ENCODE results near the gene ARHGEF9. TPM values are rescaled to one million over a fixed set of nuclear protein-coding genes. Genes with fewer than 3 reads are reported as not detected.

Gene ARHGEF9
- total and polyA plus RNA-seq, 2 of the 8 experiments (the other 6 are each of a cell fraction or from before 2014, with no cell fraction given): 28.7 to 31.8 TPM

DNA sequence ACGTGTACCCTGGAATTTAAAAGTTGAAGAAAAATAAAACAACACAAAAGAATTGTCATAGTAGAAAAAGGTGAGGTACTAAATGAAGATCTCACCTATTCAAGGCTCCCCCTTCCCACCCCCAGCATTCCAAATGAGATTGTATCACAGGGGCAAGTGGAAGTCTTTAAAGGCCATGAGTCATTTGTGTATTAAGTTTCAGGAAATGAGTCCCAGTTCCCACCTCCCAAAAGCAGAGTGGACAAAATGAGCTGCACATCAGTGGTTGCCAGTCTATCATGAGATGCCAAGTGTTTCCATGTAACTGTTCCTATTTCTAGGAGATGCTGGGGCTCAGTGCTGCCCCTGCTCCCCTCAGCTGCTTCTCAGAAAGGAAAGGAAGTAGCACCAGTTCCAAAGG is 20.1 kb downstream of the ARHGEF9 start:
- H3K4me2 ChIP-seq (ENCODE audit: insufficient read depth in 1 of 2, low read depth in 2 of 2, low read length in 2 of 2): no peak overlapping the region
- H2AK5ac ChIP-seq (ENCODE audit: low read depth, low read length): no peak overlapping the region
- TF ChIP-seq EGR1 (IDR thresholded peaks at IDR 0.05; ENCODE audit: borderline replicate concordance, low read depth, low read length): no peak
- TF ChIP-seq, protein P1, sequence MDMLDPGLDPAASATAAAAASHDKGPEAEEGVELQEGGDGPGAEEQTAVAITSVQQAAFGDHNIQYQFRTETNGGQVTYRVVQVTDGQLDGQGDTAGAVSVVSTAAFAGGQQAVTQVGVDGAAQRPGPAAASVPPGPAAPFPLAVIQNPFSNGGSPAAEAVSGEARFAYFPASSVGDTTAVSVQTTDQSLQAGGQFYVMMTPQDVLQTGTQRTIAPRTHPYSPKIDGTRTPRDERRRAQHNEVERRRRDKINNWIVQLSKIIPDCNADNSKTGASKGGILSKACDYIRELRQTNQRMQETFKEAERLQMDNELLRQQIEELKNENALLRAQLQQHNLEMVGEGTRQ (IDR thresholded peaks at IDR 0.05; ENCODE audit: low read length): no peak
- no peak for TF ChIP-seq RXRA (IDR thresholded peaks at IDR 0.05; ENCODE audit: insufficient read depth, low read depth, low read length)
- TF ChIP-seq CHD1 (IDR thresholded peaks at IDR 0.05; ENCODE audit: low read depth, low read length): no peak
- TF ChIP-seq KDM1A (IDR thresholded peaks at IDR 0.05; ENCODE audit: borderline replicate concordance, low read length): no peak
- TF ChIP-seq SRF (IDR thresholded peaks at IDR 0.05; ENCODE audit: low read depth, low read length): no peak
- TF ChIP-seq KDM4A (IDR thresholded peaks at IDR 0.05; ENCODE audit: low read depth, low read length, severe bottlenecking): no peak
- TF ChIP-seq BACH1 (IDR thresholded peaks at IDR 0.05; ENCODE audit: low read length): no peak
- TF ChIP-seq CBX8 (IDR thresholded peaks at IDR 0.05; ENCODE audit: borderline replicate concordance, low read depth, low read length): no peak
- TF ChIP-seq NANOG (IDR thresholded peaks at IDR 0.05; ENCODE audit: insufficient read depth, low read depth, low read length, poor library complexity, severe bottlenecking): no peak
- no peak for TF ChIP-seq PHF8 (conservative IDR thresholded peaks at IDR 0.05; ENCODE audit: low read depth, low read length)
- no peak for TF ChIP-seq NRF1 (IDR thresholded peaks at IDR 0.05; ENCODE audit: low read depth, low read length)
- no peak for TF ChIP-seq TAF1 (IDR thresholded peaks at IDR 0.05; ENCODE audit: low read depth, low read length)
- no peak for TF ChIP-seq CBX5 (IDR thresholded peaks at IDR 0.05; ENCODE audit: low read depth, low read length)

More for the DNA sequence above, 20.1 kb downstream of the ARHGEF9 start:
- H2BK5ac ChIP-seq (ENCODE audit: low read depth, low read length): no peak overlapping the region
- H4K20me1 ChIP-seq (replicated peaks in 1 of 2; ENCODE audit: control insufficient read depth in 1 of 2, insufficient read depth in 2 of 2, low read length in 2 of 2): no peaks in the 10 kb centered on the region
- H3K79me2 ChIP-seq (ENCODE audit: control insufficient read depth in 1 of 2, insufficient read depth in 2 of 2, low read length in 2 of 2): peaks cover 0 to 13% of the 10 kb centered on the region in 2 experiments; a peak in 2 of 4 replicates
- no peak overlapping the region for H4K8ac ChIP-seq (ENCODE audit: extremely low read depth, insufficient read depth, low read length)
- no peaks in the 10 kb centered on the region for H3K9me3 ChIP-seq (ENCODE audit: insufficient read depth in 2 of 2, low read depth in 1 of 2, low read length in 1 of 2)
- no peak overlapping the region for H3K56ac ChIP-seq (replicated peaks; ENCODE audit: insufficient read length, low read depth, low read length)
- no peak overlapping the region for H2BK15ac ChIP-seq (ENCODE audit: low read length)
- H2BK12ac ChIP-seq (ENCODE audit: low read depth, low read length): no peak overlapping the region
- H2BK120ac ChIP-seq (replicated peaks; ENCODE audit: low read depth, low read length): no peak overlapping the region
- no peaks in the 10 kb centered on the region for H3K23me2 ChIP-seq (ENCODE audit: low read depth, low read length)
- no peak overlapping the region for H3K9ac ChIP-seq (replicated peaks in 1 of 4; ENCODE audit: extremely low read depth in 1 of 4, low read depth in 3 of 4, low read length in 3 of 4)
- H3K4me3 ChIP-seq (ENCODE audit: extremely low read depth in 1 of 4, insufficient read depth in 2 of 4, low read depth in 3 of 4, low read length in 4 of 4): no peak overlapping the region
- no peak overlapping the region for H3K27ac ChIP-seq (ENCODE audit: low read depth, low read length)
- no peak overlapping the region for H2BK20ac ChIP-seq (ENCODE audit: low read length)
- no peak overlapping the region for H2AFZ ChIP-seq (ENCODE audit: low read length)
- H3K4me1 ChIP-seq (replicated peaks in 1 of 4; ENCODE audit: control insufficient read depth in 3 of 4, insufficient read depth in 4 of 4, low read length in 3 of 4): no peaks in the 10 kb centered on the region
- no peak for FAIRE-seq
- no peaks in the 10 kb centered on the region for H3K27me3 ChIP-seq (replicated peaks in 1 of 4; ENCODE audit: control insufficient read depth in 3 of 4, extremely low read depth in 1 of 4, insufficient read depth in 3 of 4, low read length in 3 of 4)
- CTCF ChIA-PET (ENCODE audit: partially characterized antibody): no interaction called here
- H4K91ac ChIP-seq (replicated peaks; ENCODE audit: insufficient read length, low read length): no peak overlapping the region
- POLR2A ChIA-PET (ENCODE audit: partially characterized antibody): no interaction called here
- no peak overlapping the region for H3K14ac ChIP-seq (ENCODE audit: insufficient read length)
- H3K23ac ChIP-seq (ENCODE audit: insufficient read length): no peak overlapping the region
- DNase-seq (ENCODE audit: low read depth in 1 of 2, low spot score in 2 of 2): no peak
- no peak overlapping the region for H3K18ac ChIP-seq (ENCODE audit: extremely low read depth, low read length)
- peaks cover 0 to 2% (median 0%) of the 10 kb centered on the region in 4 experiments; a peak in 2 of 8 replicates for H3K36me3 ChIP-seq (ENCODE audit: control insufficient read depth in 2 of 4, insufficient read depth in 4 of 4, low read length in 3 of 4)
- H4K5ac ChIP-seq (ENCODE audit: insufficient read length, low read depth, low read length): no peak overlapping the region
- WGBS, 2 experiments (ENCODE audit: extremely low coverage in 1 of 2, insufficient coverage in 1 of 2, insufficient read length in 1 of 2, insufficient replicate concordance in 2 of 2, low coverage in 1 of 2, low lambda C conversion rate in 2 of 2, missing lambda C conversion rate in 1 of 2): 86% methylated on average over 1 of the region's 1 CpG; no CpG with 5 or more reads in 1 of the 2 experiments
- no peak overlapping the region for H3K4ac ChIP-seq (replicated peaks; ENCODE audit: insufficient read length, low read depth, low read length)
- no peaks in the 10 kb centered on the region for H3K79me1 ChIP-seq (ENCODE audit: low read depth, low read length)
